ENCODE results near the gene SAMD10.
A peak's percentile ranks its signal among the peaks of the same experiment; 100 is the strongest.
"Not testable (repeated sequence)": the region's sequence is repeated elsewhere in the genome, so short reads cannot be mapped to it uniquely, and the experiment has no call there.

SAMD10 gene

DNA sequence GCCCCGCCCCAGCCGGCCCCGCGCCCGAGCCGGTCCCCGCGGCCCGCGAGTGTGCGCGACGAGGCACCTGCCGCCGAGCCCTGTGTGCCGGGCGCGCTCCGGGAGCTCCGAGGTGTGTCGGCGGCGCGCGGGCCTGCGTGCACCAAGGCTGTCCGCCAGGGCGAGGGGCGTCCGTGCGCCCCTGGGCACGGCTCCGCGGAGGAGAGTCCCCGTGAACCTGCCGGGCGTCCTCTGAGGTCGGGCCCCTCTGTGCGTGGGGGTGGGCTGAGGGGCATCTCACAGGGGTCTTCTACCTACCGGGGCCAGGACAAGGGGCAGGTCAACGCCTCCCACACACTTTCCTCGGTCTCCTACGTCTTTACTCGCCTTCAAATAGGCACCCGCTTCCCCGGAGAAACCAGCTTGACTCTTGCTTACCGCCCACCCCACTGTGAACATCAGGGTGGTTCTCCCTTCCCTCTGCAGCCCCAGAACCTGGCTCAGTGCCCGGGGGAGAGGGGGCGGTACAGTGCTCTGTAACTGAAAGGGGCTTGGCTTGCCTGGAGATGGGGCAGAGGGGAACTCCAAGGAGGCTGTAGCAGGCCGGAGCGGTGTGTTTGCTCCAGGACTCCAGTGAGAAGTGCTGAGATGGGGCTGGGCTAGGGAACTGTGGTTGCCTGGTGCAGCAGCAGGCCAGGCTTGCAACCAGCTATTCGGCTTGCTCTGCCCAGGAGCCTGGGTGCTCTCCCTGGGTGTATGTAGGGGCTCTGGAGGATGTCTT, at the start of gene SAMD10:
SAMD10 (minus strand) TSS at position 86 of the 760 bp plus-strand sequence. CDS start 175 bp downstream, outside the sequence.
- peak; percentile 91 for DNase-seq

DNA sequence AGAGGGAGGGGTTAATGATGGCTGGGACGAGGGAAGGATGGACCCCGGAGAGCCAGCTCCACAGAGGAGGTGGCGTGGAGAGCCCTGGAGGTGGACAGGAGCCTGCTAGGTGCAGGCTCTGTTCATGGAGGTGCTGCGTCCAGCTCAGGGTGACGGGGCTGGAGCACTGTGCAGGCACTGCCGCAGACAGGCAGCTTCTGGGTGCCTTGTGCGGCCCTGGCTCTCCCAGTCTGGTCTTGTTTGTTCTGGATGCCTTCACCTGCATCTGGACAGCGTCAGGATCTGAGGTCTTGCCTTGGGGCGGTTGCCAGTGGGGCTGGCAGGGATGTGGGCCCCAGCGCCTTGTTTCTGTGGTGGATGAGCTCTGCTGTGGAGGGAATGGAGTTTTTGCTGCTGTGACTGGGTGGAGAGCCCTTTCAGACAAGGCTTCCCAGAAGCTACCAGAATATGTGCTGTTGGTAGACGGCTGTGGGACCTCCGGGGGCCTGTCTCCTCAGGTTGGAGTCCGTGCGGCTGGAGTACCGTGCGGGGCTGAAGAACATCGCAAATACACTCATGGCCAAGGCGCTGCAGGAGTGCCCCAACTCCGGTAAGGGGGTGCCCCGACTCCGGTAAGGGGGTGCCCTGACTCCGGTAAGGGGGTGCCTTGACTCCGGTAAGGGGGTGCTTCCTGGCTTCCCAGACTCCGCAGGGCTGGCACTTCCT, 48.7 kb upstream of the SAMD10 start:
- no peak for DNase-seq

DNA sequence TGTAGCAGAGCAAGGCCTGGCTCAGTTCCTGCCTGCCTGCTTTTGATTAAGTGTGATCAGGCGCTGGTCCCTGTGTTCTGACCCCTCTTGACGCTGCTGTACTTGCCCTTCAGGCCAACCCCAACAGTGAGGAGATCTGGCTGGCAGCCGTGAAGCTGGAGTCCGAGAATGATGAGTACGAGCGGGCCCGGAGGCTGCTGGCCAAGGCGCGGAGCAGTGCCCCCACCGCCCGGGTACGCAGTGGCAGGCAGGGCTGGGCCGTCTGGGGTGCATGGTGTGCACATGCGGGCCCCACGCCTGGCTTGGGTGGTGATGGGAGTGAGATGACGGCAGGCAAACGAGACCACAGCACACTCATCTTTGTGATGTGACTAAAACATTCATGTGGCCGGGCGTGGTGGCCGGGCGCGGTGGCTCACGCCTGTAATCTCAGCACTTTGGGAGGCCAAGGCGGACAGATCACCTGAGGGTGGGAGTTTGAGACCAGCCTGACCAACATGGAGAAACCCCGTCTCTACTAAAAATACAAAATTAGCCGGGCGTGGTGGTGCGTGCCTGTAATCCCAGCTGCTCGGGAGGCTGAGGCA, 46.5 kb upstream of the SAMD10 start:
- no peak for DNase-seq

DNA sequence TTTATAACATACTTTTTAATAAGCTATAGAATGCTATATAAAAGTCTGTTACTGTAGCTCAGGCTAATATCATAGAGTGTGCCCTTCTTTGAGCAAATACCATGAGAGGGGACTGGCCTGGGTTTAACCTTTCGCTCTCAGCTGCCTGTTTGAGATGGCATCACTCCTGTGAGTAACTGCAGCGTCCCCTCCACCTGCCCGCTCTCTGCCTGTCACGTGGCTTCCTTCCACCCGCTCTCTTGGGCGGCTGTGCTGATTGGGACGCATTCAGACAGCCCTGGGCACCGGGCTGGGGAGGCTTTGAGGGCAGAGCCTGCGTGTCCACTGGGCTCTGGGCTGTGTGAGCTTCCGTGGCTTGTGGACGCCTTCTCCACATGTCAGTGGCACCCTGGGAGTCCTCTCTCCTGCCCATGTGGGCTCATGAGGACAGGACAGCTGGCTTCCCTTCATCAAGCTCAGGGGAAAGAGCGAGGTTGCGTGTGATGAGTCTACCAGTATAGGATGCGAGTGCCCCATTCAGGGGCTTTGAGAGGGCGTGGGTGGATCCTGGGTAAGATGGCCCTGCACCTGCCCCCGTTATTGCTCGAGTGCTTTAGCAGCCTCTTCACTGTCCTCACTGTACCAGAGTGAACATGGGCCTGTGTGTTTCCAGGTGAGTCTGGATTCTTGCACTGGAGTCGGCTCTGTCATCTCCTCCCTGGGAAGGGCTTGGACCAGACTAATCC, 45.8 kb upstream of the SAMD10 start:
- no peak for DNase-seq

DNA sequence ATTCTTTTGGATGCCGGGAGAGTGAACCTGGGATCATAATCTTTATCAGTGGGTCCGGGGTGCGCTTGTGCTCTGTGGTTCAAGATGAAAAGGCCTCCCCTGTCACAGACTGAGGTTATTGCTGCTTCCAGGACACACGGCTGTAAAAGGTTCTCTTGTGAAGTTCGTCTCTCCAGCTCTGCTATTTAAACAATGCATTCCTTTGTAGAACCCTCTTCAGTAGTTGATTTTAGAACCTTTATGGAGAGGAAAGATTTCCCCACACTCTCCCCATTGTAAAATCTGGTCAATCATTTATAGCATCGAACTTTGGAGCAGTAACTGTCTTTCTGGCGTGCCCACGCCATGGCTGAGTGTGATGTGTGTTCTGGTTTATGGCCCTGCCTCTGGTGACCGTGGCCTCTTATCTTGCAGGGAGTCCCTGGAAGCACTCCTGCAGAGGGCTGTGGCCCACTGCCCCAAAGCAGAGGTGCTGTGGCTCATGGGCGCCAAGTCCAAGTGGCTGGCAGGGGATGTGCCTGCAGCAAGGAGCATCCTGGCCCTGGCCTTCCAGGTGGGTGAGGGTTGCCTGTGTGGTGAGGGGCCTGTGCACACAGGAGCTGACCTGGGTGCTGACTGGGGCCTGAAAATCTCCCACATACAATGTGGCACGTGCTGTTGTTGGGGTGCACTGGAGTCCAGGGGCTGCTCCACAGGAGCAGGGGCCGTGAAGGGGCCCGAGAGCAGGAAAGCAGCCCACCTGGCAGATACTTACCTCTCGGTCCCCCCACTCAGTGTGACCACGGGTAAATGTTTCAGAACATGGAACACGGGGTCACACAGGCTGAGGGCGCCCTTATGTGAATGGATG, 44.9 kb upstream of the SAMD10 start:
- DNase-seq = no peak

DNA sequence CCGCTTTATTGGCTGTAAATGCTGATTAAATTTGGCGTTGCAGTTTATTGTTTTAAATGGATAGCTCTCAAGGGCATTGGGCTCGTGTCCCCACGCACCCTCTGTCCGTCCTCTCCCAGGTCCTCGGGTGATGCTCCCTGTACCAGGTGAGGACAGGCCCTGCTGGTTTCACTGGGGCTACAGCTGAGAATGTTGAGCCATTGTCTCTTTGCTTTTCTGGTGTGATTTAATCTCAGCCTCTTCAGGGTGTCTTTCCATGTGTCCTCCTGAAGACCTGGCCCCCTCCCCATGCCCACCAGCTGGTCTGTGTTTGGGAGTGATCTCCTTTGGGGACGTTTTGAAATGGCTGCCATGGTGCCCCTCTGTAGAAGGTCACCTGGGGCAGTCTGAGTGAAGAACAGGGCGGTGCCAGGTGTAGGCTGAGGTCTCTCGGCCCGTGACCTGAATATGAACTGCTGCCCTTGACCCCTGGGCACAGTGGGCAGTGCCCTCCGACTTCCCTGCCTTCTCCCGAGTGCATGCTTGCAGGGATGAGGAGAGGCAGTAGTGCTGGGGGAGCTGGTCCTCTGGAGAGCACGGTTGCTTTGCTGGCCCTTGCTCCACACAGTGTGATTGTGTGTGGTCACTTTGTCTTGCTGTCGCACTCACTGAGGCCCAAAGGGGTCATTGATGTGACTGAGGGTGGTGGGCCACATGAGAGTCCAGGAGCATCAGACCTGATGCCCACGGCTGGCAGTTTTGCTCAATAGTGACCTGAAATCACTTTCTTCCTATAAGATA, 44.1 kb upstream of the SAMD10 start:
- DNase-seq = no peak

DNA sequence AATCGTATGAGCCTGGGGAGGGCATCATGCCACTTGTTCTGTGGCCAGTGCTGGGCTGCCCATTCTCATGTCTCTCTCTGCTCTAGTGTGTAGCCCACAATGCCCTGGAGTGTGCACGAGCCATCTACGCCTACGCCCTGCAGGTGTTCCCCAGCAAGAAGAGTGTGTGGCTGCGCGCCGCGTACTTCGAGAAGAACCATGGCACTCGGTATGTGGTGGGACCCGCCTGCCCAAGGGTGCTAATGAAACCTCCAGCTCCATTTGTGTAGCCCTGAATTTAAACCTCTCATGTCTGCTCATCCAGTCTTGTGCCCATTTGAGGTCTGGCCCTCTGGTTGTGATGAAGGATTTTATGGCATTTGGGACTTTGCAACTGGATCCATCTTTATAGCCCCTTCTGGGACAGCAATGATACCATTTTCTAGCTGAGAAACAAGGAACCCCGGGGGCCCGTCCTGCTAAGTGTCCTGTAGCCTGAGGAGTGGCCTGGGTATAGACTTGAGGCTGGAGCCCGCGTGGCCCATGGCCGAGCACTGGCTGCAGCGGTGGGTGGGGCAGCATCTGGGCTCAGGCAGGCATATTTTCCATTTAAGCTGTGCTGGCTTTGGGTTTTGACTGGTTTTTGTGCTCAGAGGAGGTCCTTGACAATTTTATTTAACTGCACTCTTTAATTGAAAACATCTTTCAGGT, 43.4 kb upstream of the SAMD10 start:
- no peak for DNase-seq

DNA sequence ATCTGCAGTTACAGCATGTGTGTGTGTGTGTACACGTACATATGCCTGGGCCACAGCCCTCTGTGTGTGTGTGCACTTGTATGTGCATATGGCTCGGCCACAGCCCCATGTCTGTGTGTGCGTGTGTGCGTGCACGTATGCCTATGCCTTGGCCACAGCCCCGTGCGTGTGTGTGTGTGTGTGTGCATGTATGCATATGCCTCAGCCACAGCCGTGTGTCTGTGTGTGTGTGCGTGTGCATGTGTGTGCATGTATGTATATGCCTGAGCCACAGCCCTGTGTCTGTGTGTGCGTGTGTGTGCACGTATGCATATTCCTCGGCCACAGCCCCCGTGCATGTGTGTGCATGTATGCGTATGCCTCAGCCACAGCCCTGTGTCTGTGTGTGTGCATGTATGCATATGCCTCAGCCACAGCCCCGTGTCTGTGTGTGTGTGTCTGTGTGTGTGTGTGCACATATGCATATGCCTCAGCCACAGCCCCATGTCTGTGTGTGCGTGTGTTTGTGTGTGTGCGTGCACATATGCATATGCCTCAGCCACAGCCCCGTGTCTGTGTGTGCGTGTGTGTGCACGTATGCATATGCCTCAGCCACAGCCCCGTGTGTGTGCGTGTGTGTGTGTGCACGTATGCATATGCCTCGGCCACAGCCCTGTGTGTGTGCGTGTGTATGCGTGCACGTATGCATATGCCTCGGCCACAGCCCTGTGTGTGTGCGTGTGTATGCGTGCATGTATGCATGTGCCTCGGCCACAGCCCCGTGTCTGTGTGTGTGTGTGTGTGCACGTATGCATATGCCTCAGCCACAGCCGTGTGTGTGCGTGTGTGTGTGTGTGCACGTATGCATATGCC, 41.9 kb upstream of the SAMD10 start:
- DNase-seq = no peak

DNA sequence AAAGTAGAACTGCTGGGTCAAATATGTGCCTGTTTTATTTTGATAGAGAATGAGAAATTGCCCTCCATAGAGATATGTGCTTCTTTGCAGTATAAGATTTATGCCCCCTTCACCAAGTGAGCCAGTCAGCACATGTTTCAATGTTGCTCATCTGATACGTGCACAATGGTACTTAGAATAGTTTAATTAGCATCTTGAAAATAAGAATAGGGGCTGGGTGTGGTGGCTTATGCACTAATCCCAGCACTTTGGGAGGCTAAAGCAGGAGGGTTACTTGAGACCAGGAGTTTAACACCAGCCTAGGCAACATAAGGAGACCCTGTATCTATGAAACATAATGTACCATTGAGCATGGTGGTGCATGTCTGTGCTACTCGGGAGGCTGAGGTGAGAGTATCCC, 36.2 kb upstream of the SAMD10 start:
- DNase-seq = no peak

DNA sequence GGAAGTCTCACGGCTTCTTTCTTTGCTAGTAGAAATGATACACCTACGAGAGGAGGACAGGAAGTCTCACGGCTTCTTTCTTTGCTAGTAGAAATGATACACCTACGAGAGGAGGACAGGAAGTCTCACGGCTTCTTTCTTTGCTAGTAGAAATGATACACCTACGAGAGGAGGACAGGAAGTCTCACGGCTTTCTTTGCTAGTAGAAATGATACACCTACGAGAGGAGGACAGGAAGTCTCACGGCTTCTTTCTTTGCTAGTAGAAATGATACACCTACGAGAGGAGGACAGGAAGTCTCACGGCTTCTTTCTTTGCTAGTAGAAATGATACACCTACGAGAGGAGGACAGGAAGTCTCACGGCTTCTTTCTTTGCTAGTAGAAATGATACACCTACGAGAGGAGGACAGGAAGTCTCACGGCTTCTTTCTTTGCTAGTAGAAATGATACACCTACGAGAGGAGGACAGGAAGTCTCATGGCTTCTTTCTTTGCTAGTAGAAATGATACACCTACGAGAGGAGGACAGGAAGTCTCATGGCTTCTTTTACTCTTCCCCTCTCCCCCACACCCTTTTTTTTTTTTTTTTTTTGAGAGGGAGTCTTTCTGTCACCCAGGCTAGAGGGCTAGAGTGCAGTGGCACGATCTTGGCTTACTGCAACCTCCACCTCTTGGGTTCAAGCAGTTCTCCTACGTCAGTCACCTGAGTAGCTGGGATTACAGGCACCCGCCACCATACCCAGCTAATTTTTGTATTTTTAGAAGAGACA, 33.1 kb upstream of the SAMD10 start:
- DNase-seq = not testable (repeated sequence)

DNA sequence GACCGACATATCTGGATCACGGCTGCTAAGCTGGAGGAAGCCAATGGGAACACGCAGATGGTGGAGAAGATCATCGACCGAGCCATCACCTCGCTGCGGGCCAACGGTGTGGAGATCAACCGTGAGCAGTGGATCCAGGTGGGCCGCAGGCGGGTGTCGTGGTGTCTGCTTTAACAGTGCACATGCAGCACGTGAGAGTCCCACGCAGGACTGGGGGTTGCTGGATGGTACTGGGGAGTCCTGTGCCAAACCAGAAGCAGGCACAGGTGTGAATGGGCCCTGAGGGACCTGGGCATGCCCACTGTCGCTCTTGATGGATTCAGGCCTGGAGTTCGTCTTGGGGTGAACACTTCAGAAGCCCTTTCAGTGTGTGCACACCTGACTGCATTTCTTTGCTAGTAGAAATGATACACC, 31.9 kb upstream of the SAMD10 start:
- no peak for DNase-seq

DNA sequence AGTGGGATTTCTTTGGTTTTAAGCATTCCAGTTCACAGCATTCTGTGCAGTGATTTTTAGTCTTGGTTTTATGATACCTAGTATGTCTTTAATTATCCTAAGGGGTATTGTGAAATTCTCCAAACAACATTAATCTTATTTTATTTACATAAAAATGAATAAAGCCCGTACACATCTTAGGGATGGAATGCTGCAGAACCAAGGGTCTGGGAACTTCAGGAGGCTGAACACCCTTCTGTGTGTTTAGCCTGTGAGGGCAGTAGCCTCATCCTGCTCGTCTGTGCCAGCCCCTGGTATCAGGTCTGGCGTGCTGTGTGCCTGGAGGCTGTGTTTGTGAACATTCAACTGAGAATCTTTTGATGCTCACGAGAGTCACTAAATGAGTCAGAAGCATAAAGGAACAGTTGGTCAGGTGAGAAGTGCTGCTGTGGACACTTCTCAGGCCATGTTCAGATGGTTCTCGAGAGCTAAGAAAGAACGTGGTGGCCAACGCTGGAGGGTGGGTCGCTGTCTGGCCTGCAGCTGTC, 31.3 kb upstream of the SAMD10 start:
- no peak for DNase-seq

DNA sequence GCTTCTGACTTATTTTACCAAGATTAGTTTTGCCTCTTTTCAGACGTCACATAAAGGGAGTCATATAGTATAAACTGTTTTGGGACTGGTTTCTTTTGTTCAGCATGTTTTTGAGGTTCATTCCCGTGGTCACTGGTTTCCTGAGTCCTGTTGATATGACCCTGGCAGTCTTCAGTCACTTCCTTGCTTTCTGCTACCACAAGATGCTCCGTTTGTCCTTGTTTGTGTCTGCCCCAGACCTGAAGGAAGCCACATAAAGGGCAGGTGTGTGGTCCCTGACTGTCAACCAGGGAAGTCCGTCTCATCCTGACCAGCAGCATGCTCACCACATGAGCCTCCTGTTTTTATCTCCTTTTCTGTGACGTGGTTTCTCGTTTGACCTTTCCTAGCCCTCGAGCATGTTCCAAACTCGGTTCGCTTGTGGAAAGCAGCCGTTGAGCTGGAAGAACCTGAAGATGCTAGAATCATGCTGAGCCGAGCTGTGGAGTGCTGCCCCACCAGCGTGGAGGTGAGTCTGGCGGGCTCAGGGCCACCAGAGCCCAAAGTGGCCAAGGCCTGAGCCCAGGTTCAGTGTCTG, 30.5 kb upstream of the SAMD10 start:
- no peak for DNase-seq

DNA sequence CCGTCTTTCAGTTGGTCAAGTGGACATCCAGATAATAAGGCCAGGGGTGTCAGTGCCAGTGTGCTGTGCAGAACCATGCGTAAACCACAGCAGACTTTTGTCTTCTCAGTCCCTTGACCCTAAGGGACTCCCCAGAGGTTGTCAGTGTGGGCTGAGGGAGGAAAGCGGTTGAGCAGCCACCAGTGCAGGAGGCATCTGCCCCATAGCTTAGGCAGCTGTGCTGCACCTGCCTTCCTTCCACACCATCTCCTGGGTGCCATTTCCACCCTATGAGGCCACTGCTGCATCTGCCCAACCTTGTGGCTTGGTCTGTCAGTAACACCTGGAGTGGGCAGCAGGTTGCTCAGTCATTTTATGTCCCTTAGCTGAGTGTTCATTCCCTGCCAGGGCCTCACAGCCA, 27.5 kb upstream of the SAMD10 start:
- no peak for DNase-seq

DNA sequence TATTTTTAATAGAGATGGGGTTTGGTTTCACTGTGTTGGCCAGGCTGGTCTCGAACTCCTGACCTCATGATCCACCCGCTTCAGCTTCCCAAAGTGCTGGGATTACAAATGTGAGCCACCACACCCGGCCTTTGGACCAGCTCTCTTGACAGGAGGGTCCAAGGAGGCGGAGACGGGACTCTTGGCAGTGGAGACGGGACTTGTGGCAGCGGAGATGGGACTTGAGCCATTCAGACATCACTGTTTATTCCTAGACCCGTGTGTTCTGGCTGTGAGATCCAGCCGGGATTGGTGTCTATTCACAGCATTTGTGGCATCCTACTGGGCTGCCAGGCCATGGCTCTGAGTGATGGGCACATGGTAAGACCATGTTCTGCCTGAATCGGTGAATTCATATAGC, 27.0 kb upstream of the SAMD10 start:
- no peak for DNase-seq

DNA sequence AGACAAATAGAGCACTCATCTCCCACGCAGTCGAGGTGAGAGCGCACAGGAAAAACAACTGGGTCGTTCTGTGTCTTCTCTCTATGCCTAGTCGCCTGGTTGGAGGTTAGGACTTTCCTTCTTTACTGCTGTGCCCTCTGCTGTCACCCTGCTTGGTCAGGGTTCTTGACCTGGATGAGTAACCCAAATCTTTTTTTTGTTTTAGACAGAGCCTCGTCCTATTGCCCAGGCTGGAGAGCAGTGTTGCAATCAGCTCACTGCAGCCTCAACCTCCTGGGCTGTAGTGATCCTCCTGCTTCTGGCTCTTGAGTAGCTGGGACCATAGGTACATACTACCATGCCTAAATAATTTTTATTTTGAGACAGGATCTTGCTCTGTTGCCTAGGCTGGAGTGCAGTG, 26.0 kb upstream of the SAMD10 start:
- no peak for DNase-seq

DNA sequence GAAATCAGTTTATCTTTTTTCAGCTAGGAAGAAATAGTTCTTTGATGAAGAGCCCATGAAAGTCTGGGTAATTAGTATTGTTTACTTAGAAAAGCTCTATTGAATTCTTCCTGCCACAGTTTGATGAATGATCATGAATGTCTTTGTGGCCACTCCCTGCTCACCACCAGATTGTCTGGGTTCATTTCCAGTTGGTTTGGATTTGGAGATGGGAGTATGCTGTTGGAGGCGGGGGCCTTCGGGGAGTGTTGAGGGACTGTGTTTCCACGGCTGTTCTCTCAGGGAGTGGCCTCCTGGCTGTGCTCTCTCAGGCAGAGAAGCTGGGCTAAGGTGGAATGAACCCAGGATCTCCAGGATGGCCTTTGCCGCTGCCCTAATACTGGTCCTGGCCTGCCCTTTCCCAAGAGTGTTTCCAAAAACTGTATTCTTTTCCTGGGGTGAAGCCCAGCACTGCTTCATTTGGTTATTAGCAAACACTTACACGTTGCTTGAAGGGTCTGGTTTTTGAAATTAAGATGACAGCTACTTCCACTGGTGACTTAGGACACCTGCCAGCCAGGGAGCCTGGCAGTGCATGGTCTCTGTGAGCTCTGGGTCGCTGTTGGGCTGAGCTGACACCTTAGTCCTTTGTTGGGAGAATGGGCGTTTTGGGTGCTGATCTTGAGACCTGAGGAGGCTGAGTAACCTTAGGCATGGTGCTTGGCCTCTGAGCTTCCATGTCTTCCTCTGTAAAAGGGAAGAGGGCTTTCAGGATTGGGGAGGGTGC, 24.7 kb upstream of the SAMD10 start:
- no peak for DNase-seq

DNA sequence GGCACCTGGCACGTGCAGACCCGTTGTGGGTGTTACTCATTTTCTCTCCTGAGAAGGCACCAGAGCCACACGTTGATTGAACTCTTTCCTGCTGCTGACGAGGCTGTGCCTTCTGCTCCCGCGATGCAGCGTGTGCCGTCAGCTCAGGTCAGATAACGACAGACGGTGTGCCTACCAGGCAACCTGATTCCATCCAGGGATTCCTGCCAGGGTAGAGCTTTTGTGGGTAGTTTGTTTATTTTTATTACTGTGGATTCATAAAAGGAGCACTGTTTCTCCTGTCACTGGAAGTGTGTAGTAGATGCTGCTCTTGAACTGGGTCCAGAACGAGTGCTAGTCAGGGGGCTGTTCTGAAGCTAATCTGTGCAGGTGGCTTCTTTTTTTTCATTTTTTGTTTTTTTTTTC, 22.2 kb upstream of the SAMD10 start:
- no peak for DNase-seq
